MM.1S (cell line): ENCODE data around the gene ZNF516.

Experiments
- CTCF ChIP-seq: fragments of 300-600 bp; sonication (generic); IDR thresholded peaks from 2 replicates; pipeline ENCODE4 v1.5.1; 2016; ENCODE audit warnings: antibody characterized with exemption, low read length, mixed read lengths
- EZH2 ChIP-seq: fragments of 300-600 bp; sonication (generic); optimal IDR thresholded peaks from 2 replicates; pipeline ENCODE3; 2017; ENCODE audit warnings: low read depth, mild to moderate bottlenecking, antibody characterized with exemption, low read length, mixed read lengths
- EZH2phosphoT487 ChIP-seq: fragments of 300-600 bp; sonication (generic); IDR thresholded peaks from 2 replicates; pipeline ENCODE4 v1.6.1; 2018; ENCODE audit warnings: antibody characterized with exemption, low read length

- no peak for TF ChIP-seq EZH2
- TF ChIP-seq CTCF: no peak
- no peak for TF ChIP-seq EZH2phosphoT487
These were observed 142.0 kb downstream of the ZNF516 start for GRCh38 chr18:76353046-76353445.
